ENCODE measurements around the gene PNPLA8. TPM values are rescaled to one million over a fixed set of nuclear protein-coding genes. Genes with fewer than 3 reads are reported as not detected.
A peak's percentile ranks its signal among the peaks of the same experiment; 100 is the strongest.

The PNPLA8 gene
- total RNA-seq = 20.9 and 25.5 TPM in 2 replicates

GRCh38 chr7:108525985-108526767, at the start of gene PNPLA8:
TSS of gene PNPLA8 (minus strand) at chr7:108526135. CDS start at chr7:108515491, 10,644 bp downstream.
- peaks cover 53% of the 10 kb centered on the region for H3K4me1 Mint-ChIP-seq
- peak; percentile 100 for DNase-seq
- CTCF ChIA-PET = interaction anchor here (1.0 to 2.6 kb wide), 7 partner anchors 23 to 79 kb away, joined by 3 to 12 read pairs (median 5); partner anchors contain the start of genes DNAJB9 and THAP5
- peak within 1 kb of the TSS; percentile 97 for H3K27ac Mint-ChIP-seq
- H3K4me3 Mint-ChIP-seq = peak within 1 kb of the TSS; percentile 96
- POLR2A ChIA-PET = interaction anchor here (0.8 to 4.8 kb wide), 18 partner anchors 9 to 783 kb away, joined by 3 to 125 read pairs (median 4); partner anchors contain the start of genes CBLL1, DNAJB9 and THAP5
- intact Hi-C loops (cut with micrococcal nuclease) = loop anchor here (1.0 to 10.0 kb wide), 5 partner anchors 23 to 783 kb away; partner anchors contain the start of genes DLD, DNAJB9 and THAP5
- TF ChIP-seq CTCF (IDR thresholded peaks at IDR 0.05) = no peak
- peaks cover 30% of the 10 kb centered on the region for H3K36me3 Mint-ChIP-seq (ENCODE audit: low read depth)
- peak; percentile 90 for ATAC-seq (ENCODE audit: low read depth)
- H3K9me3 Mint-ChIP-seq = no peaks in the 10 kb centered on the region
- no peaks in the 10 kb centered on the region for H3K27me3 Mint-ChIP-seq

- Mint-ChIP-seq H3K4me3 (no peak overlapping the region), H3K27ac (no peak overlapping the region), H3K36me3 (ENCODE audit: low read depth) (peaks cover 67% of the 10 kb centered on the region), H3K27me3 (no peaks in the 10 kb centered on the region), H3K9me3 (peaks cover 4% of the 10 kb centered on the region), H3K4me1 (peaks cover 33% of the 10 kb centered on the region)
- ChIA-PET CTCF (interaction anchor here (0.7 kb wide), 1 partner anchor 78 kb away, joined by 3 read pairs; no protein-coding TSS in a partner anchor), POLR2A (no interaction called here)
- ATAC-seq (ENCODE audit: low read depth) (no peak), DNase-seq (no peak)
- intact Hi-C loops (cut with micrococcal nuclease) = no loop called here
- no peak for TF ChIP-seq CTCF (IDR thresholded peaks at IDR 0.05)
Measured at GRCh38 chr7:108575156-108575555, 49.2 kb upstream of the PNPLA8 start.

GRCh38 chr7:108572480-108572879, 46.5 kb upstream of the PNPLA8 start:
- Mint-ChIP-seq H3K9me3 (no peaks in the 10 kb centered on the region), H3K27me3 (no peaks in the 10 kb centered on the region), H3K27ac (no peak overlapping the region), H3K4me1 (peaks cover 57% of the 10 kb centered on the region), H3K4me3 (no peak overlapping the region), H3K36me3 (ENCODE audit: low read depth) (peaks cover 64% of the 10 kb centered on the region)
- ChIA-PET CTCF (no interaction called here), POLR2A (interaction anchor here (5.0 kb wide), 1 partner anchor 47 kb away, joined by 125 read pairs; the partner anchor contains the start of gene PNPLA8)
- ATAC-seq (ENCODE audit: low read depth) (no peak), DNase-seq (no peak)
- TF ChIP-seq CTCF (IDR thresholded peaks at IDR 0.05) = no peak
- intact Hi-C loops (cut with micrococcal nuclease) = no loop called here

- ATAC-seq (ENCODE audit: low read depth) = no peak
- CTCF ChIA-PET = interaction anchor here (0.5 to 2.6 kb wide), 5 partner anchors 45 to 75 kb away, joined by 3 to 12 read pairs (median 5); partner anchors contain the start of gene PNPLA8
- Mint-ChIP-seq H3K27ac (peak overlapping the region; percentile 99), H3K9me3 (peaks cover 2% of the 10 kb centered on the region), H3K4me1 (peaks cover 66% of the 10 kb centered on the region), H3K27me3 (no peaks in the 10 kb centered on the region), H3K4me3 (peak overlapping the region; percentile 98), H3K36me3 (ENCODE audit: low read depth) (peaks cover 56% of the 10 kb centered on the region)
- no peak for DNase-seq
- intact Hi-C loops (cut with micrococcal nuclease) = no loop called here
- TF ChIP-seq CTCF (IDR thresholded peaks at IDR 0.05) = no peak
- POLR2A ChIA-PET = interaction anchor here (0.6 to 5.0 kb wide), 16 partner anchors 10 to 1402 kb away, joined by 3 to 125 read pairs (median 6); partner anchors contain the start of genes HBP1, NRCAM and PNPLA8
Measured at GRCh38 chr7:108570146-108570755, 44.3 kb upstream of the PNPLA8 start.

Data from activated B cell treated with CpG ODN at 0.5 μM for 24 hours (primary cell).